H1 (cell line): Measurements from ENCODE around the gene TRABD2A. TPM values are rescaled to one million over a fixed set of nuclear protein-coding genes. Genes with fewer than 3 reads are reported as not detected.

Experiments
- CTCF ChIA-PET: fragments of 300-600 bp; sonication (Branson Sonifier 250); formaldehyde crosslinking; loops from one replicate; lab custom pipeline; 2021; ENCODE audit not compliant: partially characterized antibody; lab: Charles Lee
- POLR2A ChIA-PET: fragments of 300-600 bp; sonication (Branson Sonifier 250); formaldehyde crosslinking; loops from one replicate; lab custom pipeline; 2021; ENCODE audit warnings: inconsistent platforms; ENCODE audit not compliant: partially characterized antibody; lab: Charles Lee
- DNase-seq, 2 experiments: peaks; one replicate each; pipeline versions ENCODE4 v3.0.0 to v3.0.0-alpha.2; 2010 to 2022; ENCODE audit warnings: low spot score in 2 of 2, low read depth in 1 of 2, mixed read lengths in 1 of 2
- FAIRE-seq: peaks from 2 replicates; lab custom pipeline; 2011; peaks lifted over from hg19 to GRCh38; lab: Jason Lieb, UNC
- H2AFZ ChIP-seq: 2 replicates; pipeline ENCODE4 v1.8.1; 2012; ENCODE audit warnings: low read length, inconsistent platforms
- H2AK5ac ChIP-seq: 2 replicates; pipeline ENCODE4 v1.6.1; 2013; ENCODE audit warnings: low read depth, low read length
- H2BK120ac ChIP-seq: replicated peaks from 2 replicates; pipeline ENCODE3; 2013; ENCODE audit warnings: low read depth, low read length, inconsistent platforms
- H2BK12ac ChIP-seq: 2 replicates; pipeline ENCODE4 v1.6.1; 2013; ENCODE audit warnings: low read depth, low read length
- H2BK15ac ChIP-seq: 2 replicates; pipeline ENCODE4 v1.6.1; 2013; ENCODE audit warnings: low read length
- H2BK20ac ChIP-seq: 2 replicates; pipeline ENCODE4 v1.6.1; 2013; ENCODE audit warnings: low read length
- H2BK5ac ChIP-seq: 2 replicates; pipeline ENCODE4 v1.6.1; 2013; ENCODE audit warnings: low read depth, low read length
- H3K14ac ChIP-seq: 2 replicates; pipeline ENCODE4 v1.6.1; 2013; ENCODE audit warnings: inconsistent platforms; ENCODE audit not compliant: insufficient read length
- H3K18ac ChIP-seq: 2 replicates; pipeline ENCODE4 v1.6.1; 2013; ENCODE audit warnings: low read length; ENCODE audit errors: extremely low read depth
- H3K23ac ChIP-seq: 2 replicates; pipeline ENCODE4 v1.6.1; 2013; ENCODE audit warnings: inconsistent platforms; ENCODE audit not compliant: insufficient read length
- H3K23me2 ChIP-seq: 2 replicates; pipeline ENCODE4 v1.6.1; 2013; ENCODE audit warnings: low read depth, low read length
- H3K27ac ChIP-seq: 2 replicates; pipeline ENCODE4 v1.6.1; 2011; ENCODE audit warnings: low read depth, low read length, inconsistent platforms
- H3K27me3 ChIP-seq, 4 experiments: replicated peaks in 1 of 4; 1 replicate in 1 of 4; 2 replicates in 3 of 4; pipeline versions ENCODE4 v1.6.1 to v1.8.1; 2011 to 2013; ENCODE audit warnings: low read length in 3 of 4, mild to moderate bottlenecking in 3 of 4, inconsistent platforms in 2 of 4, mixed read lengths in 2 of 4, moderate library complexity in 1 of 4; ENCODE audit not compliant: control insufficient read depth in 3 of 4, insufficient read depth in 3 of 4; ENCODE audit errors: extremely low read depth in 1 of 4
- H3K36me3 ChIP-seq, 4 experiments: 2 replicates each; pipeline versions ENCODE4 v1.6.1 to v1.8.1; 2011 to 2013; ENCODE audit warnings: mild to moderate bottlenecking in 4 of 4, low read length in 3 of 4, moderate library complexity in 2 of 4, control low read depth in 1 of 4, inconsistent platforms in 1 of 4; ENCODE audit not compliant: insufficient read depth in 4 of 4, control insufficient read depth in 2 of 4
- H3K4ac ChIP-seq: replicated peaks from 2 replicates; pipeline ENCODE3; 2013; ENCODE audit warnings: low read length, low read depth, mixed read lengths, inconsistent platforms; ENCODE audit not compliant: insufficient read length
- H3K4me1 ChIP-seq, 4 experiments: replicated peaks in 1 of 4; 1 replicate in 1 of 4; 2 replicates in 3 of 4; pipeline versions ENCODE4 v1.6.1 to v1.8.1; 2011 to 2013; ENCODE audit warnings: low read length in 3 of 4, inconsistent platforms in 2 of 4, mixed read lengths in 1 of 4; ENCODE audit not compliant: insufficient read depth in 4 of 4, control insufficient read depth in 3 of 4
- H3K4me2 ChIP-seq, 2 experiments: 2 replicates each; pipeline versions ENCODE4 v1.6.1 to v1.8.1; 2011 to 2013; ENCODE audit warnings: low read depth in 2 of 2, low read length in 2 of 2, control low read depth in 1 of 2, inconsistent platforms in 1 of 2, mild to moderate bottlenecking in 1 of 2; ENCODE audit not compliant: insufficient read depth in 1 of 2
- H3K4me3 ChIP-seq, 4 experiments: fragments of 200-600, 300-600 bp in 1 of 4; sonication (generic), shearing (Covaris generic), sonication (Bioruptor Twin) in 1 of 4; 2 replicates each; pipeline versions ENCODE4 v1.5.1 to v1.8.1; 2011 to 2016; ENCODE audit warnings: low read length in 4 of 4, low read depth in 3 of 4, control low read depth in 2 of 4, inconsistent platforms in 2 of 4, mild to moderate bottlenecking in 2 of 4, mixed read lengths in 1 of 4, moderate library complexity in 1 of 4; ENCODE audit not compliant: insufficient read depth in 2 of 4; ENCODE audit errors: extremely low read depth in 1 of 4
- H3K56ac ChIP-seq: replicated peaks from 2 replicates; pipeline ENCODE3; 2013; ENCODE audit warnings: low read depth, mild to moderate bottlenecking, mixed read lengths, low read length, inconsistent platforms; ENCODE audit not compliant: insufficient read length
- H3K79me1 ChIP-seq: 2 replicates; pipeline ENCODE4 v1.6.1; 2013; ENCODE audit warnings: low read depth, low read length, control low read depth
- H3K79me2 ChIP-seq, 2 experiments: 2 replicates each; pipeline versions ENCODE4 v1.6.1 to v1.8.1; 2012 to 2013; ENCODE audit warnings: low read length in 2 of 2, mild to moderate bottlenecking in 2 of 2, inconsistent platforms in 1 of 2; ENCODE audit not compliant: insufficient read depth in 2 of 2, control insufficient read depth in 1 of 2
- H3K9ac ChIP-seq, 4 experiments: replicated peaks in 1 of 4; 1 replicate in 1 of 4; 2 replicates in 3 of 4; pipeline versions ENCODE4 v1.6.1 to v1.8.1; 2011 to 2013; ENCODE audit warnings: low read depth in 3 of 4, low read length in 3 of 4, control low read depth in 2 of 4, mild to moderate bottlenecking in 2 of 4, moderate library complexity in 2 of 4, inconsistent platforms in 1 of 4; ENCODE audit errors: extremely low read depth in 1 of 4
- H3K9me3 ChIP-seq, 2 experiments: 2 replicates each; pipeline versions ENCODE4 v1.6.1 to v1.8.1; 2012 to 2013; ENCODE audit warnings: mild to moderate bottlenecking in 2 of 2, moderate library complexity in 2 of 2, control low read depth in 1 of 2, inconsistent platforms in 1 of 2, low read depth in 1 of 2, low read length in 1 of 2, mixed read lengths in 1 of 2; ENCODE audit not compliant: insufficient read depth in 2 of 2
- H4K20me1 ChIP-seq, 2 experiments: replicated peaks in 1 of 2; 2 replicates each; pipeline versions ENCODE3 to v1.8.1; 2011 to 2013; ENCODE audit warnings: inconsistent platforms in 2 of 2, low read length in 2 of 2, mild to moderate bottlenecking in 1 of 2; ENCODE audit not compliant: insufficient read depth in 2 of 2, control insufficient read depth in 1 of 2
- H4K5ac ChIP-seq: 2 replicates; pipeline ENCODE4 v1.6.1; 2013; ENCODE audit warnings: low read length, low read depth, mixed read lengths, inconsistent platforms; ENCODE audit not compliant: insufficient read length
- H4K8ac ChIP-seq: 2 replicates; pipeline ENCODE4 v1.8.0; 2013; ENCODE audit warnings: mild to moderate bottlenecking, moderate library complexity, low read length, inconsistent platforms; ENCODE audit not compliant: insufficient read depth; ENCODE audit errors: extremely low read depth
- H4K91ac ChIP-seq: replicated peaks from 2 replicates; pipeline ENCODE3; 2013; ENCODE audit warnings: low read length, mixed read lengths, inconsistent platforms; ENCODE audit not compliant: insufficient read length
- CHD2 ChIP-seq: IDR thresholded peaks from 2 replicates; pipeline ENCODE4 v1.6.1; 2012; ENCODE audit warnings: low read length, improper control_type of control experiment
- GTF2F1 ChIP-seq: IDR thresholded peaks from 2 replicates; pipeline ENCODE4 v1.6.1; 2012; ENCODE audit warnings: low read depth, low read length, improper control_type of control experiment, borderline replicate concordance
- KDM1A ChIP-seq: fragments of 200-600, 300-600 bp; sonication (generic); IDR thresholded peaks from 2 replicates; pipeline ENCODE4 v1.7.1; 2016; ENCODE audit warnings: mild to moderate bottlenecking, low read length, borderline replicate concordance
- POLR2A ChIP-seq, 2 experiments: IDR thresholded peaks; 1 replicate in 1 of 2; 2 replicates in 1 of 2; pipeline ENCODE4 v1.6.1; 2011; ENCODE audit warnings: low read depth in 2 of 2, low read length in 2 of 2, mild to moderate bottlenecking in 2 of 2; ENCODE audit errors: control extremely low read depth in 1 of 2
- POLR2AphosphoS5 ChIP-seq: IDR thresholded peaks from 2 replicates; pipeline ENCODE4 v1.6.1; 2011; ENCODE audit warnings: low read depth, low read length
- POU5F1 ChIP-seq: IDR thresholded peaks from 2 replicates; pipeline ENCODE4 v1.6.1; 2011; ENCODE audit warnings: low read depth, mild to moderate bottlenecking, low read length, moderate library complexity
- RBBP5 ChIP-seq: IDR thresholded peaks from 2 replicates; pipeline ENCODE4 v1.7.1; 2012; ENCODE audit warnings: low read depth, mild to moderate bottlenecking, inconsistent platforms, low read length, moderate library complexity, borderline replicate concordance
- RFX5 ChIP-seq: IDR thresholded peaks from 2 replicates; pipeline ENCODE4 v1.6.1; 2011; ENCODE audit warnings: low read depth, low read length, improper control_type of control experiment, borderline replicate concordance
- SUZ12 ChIP-seq: fragments of 200-600 bp; sonication (generic); IDR thresholded peaks from 2 replicates; pipeline ENCODE4 v1.6.1; 2012; ENCODE audit warnings: mild to moderate bottlenecking, inconsistent platforms, low read length, moderate library complexity, mixed read lengths
- WGBS, 2 experiments: shearing (Covaris generic) in 1 of 2; methylation state at CpG; one replicate each; pipeline versions ENCODE4 v1.1.6 to v1.1.7; 2013 to 2015; ENCODE audit warnings: low lambda C conversion rate in 2 of 2, mixed read lengths in 2 of 2, inconsistent platforms in 1 of 2, low coverage in 1 of 2, missing lambda C conversion rate in 1 of 2; ENCODE audit not compliant: insufficient replicate concordance in 2 of 2, insufficient coverage in 1 of 2, insufficient read length in 1 of 2; ENCODE audit errors: extremely low coverage in 1 of 2, missing lambda C conversion rate in 1 of 2; 5-methylcytosine and 5-hydroxymethylcytosine counted together
- polyA plus RNA-seq, 7 experiments: library from polyadenylated mRNA; depleted of rRNA in 3 of 7; stranded (reverse) in 5 of 7; unstranded in 2 of 7; fragments of >200 nt in 5 of 7; fragments of 200-250 nt in 2 of 7; gene quantifications; 1 replicate in 5 of 7; 2 replicates in 1 of 7; 4 replicates in 1 of 7; pipeline versions ENCODE4 v1.2.1 to v1.2.3, GENCODE V29; 2011 to 2013; ENCODE audit warnings: missing spikeins in 2 of 7, mixed read lengths in 2 of 7
- total RNA-seq: library from RNA; stranded (reverse); fragmentation: NEBNext Ultra II Directional; extraction: Animal tissue kit (Norgen Biotek cat#: 25700); gene quantifications from 2 replicates; pipeline ENCODE4 v1.2.1, GENCODE V29; 2021
- TF ChIP-seq, protein P1 (sequence below): IDR thresholded peaks from 2 replicates; pipeline ENCODE4 v1.6.1; 2012; ENCODE audit warnings: inconsistent platforms

Gene TRABD2A
- total and polyA plus RNA-seq, 2 of the 8 experiments (the other 6 are each of a cell fraction or from before 2014, with no cell fraction given) = 17.3 to 18.6 TPM

DNA sequence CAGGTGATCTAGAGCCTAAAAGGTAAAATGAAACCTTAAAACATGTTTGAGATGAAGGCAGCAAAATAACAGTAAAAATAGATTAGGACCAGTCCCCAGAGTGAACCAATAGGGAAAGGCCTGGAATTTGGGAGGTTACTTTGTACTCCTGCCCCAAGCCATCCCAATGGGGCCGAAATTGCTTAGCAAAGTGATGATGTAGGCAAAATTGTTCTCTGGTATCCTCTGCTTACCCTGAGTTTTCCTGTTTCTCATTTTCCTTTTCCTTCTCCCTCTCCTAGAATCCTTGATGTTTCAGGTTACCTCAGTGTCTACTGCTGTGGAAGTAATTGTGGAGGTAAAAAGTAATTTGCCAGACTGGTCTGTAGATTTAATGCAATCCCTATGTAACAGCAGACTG, 92.9 kb downstream of the TRABD2A start:
- Histone ChIP-seq H3K23ac (no peak overlapping the region), H3K14ac (no peak overlapping the region), H3K9ac (no peak overlapping the region), H4K8ac (no peak overlapping the region), H3K56ac (no peak overlapping the region), H2BK15ac (no peak overlapping the region), H3K36me3 (no peaks in the 10 kb centered on the region), H4K91ac (no peak overlapping the region), H3K27me3 (no peaks in the 10 kb centered on the region), H2BK5ac (no peak overlapping the region), H2BK20ac (no peak overlapping the region), H4K20me1 (no peaks in the 10 kb centered on the region), H3K4ac (no peak overlapping the region), H3K27ac (no peak overlapping the region), H4K5ac (no peak overlapping the region), H3K79me2 (no peaks in the 10 kb centered on the region), H2AFZ (no peak overlapping the region), H2BK12ac (no peak overlapping the region), H2AK5ac (no peak overlapping the region), H3K4me2 (no peak overlapping the region), H3K23me2 (no peaks in the 10 kb centered on the region), H3K4me1 (no peaks in the 10 kb centered on the region), H3K4me3 (no peak overlapping the region), H2BK120ac (no peak overlapping the region), H3K18ac (no peak overlapping the region), H3K9me3 (no peaks in the 10 kb centered on the region; a peak in 1 of 4 replicates), H3K79me1 (no peaks in the 10 kb centered on the region)
- FAIRE-seq (no peak), DNase-seq (no peak)
- CTCF ChIA-PET = no interaction called here
- TF ChIP-seq, protein P1, sequence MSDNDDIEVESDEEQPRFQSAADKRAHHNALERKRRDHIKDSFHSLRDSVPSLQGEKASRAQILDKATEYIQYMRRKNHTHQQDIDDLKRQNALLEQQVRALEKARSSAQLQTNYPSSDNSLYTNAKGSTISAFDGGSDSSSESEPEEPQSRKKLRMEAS = no peak
- no peak for TF ChIP-seq GTF2F1
- TF ChIP-seq RBBP5 = no peak
- no peak for TF ChIP-seq CHD2
- no peak for TF ChIP-seq POLR2AphosphoS5
- TF ChIP-seq POLR2A (IDR thresholded peaks at IDR 0.05; ENCODE audit: control extremely low read depth in 1 of 2, low read depth in 2 of 2, low read length in 2 of 2) = no peak
- no peak for TF ChIP-seq KDM1A
- TF ChIP-seq SUZ12 = no peak
- no peak for TF ChIP-seq RFX5
- no peak for TF ChIP-seq POU5F1
- 94% methylated on average over 1 of the region's 1 CpG; no CpG with 5 or more reads in 1 of the 2 experiments for WGBS, 2 experiments
- POLR2A ChIA-PET = no interaction called here
